Measurements from ENCODE around the gene KIAA1549.

GRCh38 chr7:138852469-138852868, 128.7 kb downstream of the KIAA1549 start:
- TF ChIP-seq POLR2A (IDR thresholded peaks at IDR 0.05) (no peak), CTCF (IDR thresholded peaks at IDR 0.05) (no peak)

Data from Peyer's patch (tissue), 4 donors.